HepG2 (cell line): ENCODE measurements around the gene SETD2.

Experiments used
- CHCHD3 ChIP-seq: sonication (generic); formaldehyde crosslinking; IDR thresholded peaks from 2 replicates; pipeline ENCODE4 v1.8.0; 2022; ENCODE audit warnings: mild to moderate bottlenecking, missing genetic modification reagents, moderate library complexity
- TAF1 ChIP-seq: sonication (generic); formaldehyde crosslinking; IDR thresholded peaks from 2 replicates; pipeline ENCODE4 v1.4.0; 2020; ENCODE audit warnings: missing genetic modification reagents
- ZNF276 ChIP-seq: sonication (generic); formaldehyde crosslinking; IDR thresholded peaks from 2 replicates; pipeline ENCODE4 v1.4.0; 2020; ENCODE audit warnings: mild to moderate bottlenecking, low read depth, missing genetic modification reagents
- ZNF660 ChIP-seq: sonication (generic); formaldehyde crosslinking; IDR thresholded peaks from 2 replicates; pipeline ENCODE4 v1.5.1; 2020; ENCODE audit warnings: mild to moderate bottlenecking, low read depth, missing genetic modification reagents, borderline replicate concordance

GRCh38 chr3:47079432-47079831 is 84.5 kb downstream of the SETD2 start:
- TF ChIP-seq ZNF660 (CRISPR knock-in tag): no peak
- TF ChIP-seq ZNF276: no peak
- TF ChIP-seq CHCHD3 (CRISPR knock-in tag): no peak
- TF ChIP-seq TAF1: no peak
